MCF 10A (cell line): ENCODE data around the gene EHBP1L1. TPM values are rescaled to one million over a fixed set of nuclear protein-coding genes. Genes with fewer than 3 reads are reported as not detected.

Experiments
- BruUV-seq: library from RNA; stranded (reverse); fragments of 400-500 nt; replicated peaks from 2 replicates; lab custom pipeline; 2021; lab: Mats Ljungman, UMichigan
- CTCF ChIA-PET: fragments of 300-600 bp; sonication (Branson Sonifier 250); formaldehyde crosslinking; extraction: SDS; loops from one replicate; lab custom pipeline; 2021; ENCODE audit warnings: antibody characterized with exemption, inconsistent platforms; lab: Yijun Ruan, JAX
- POLR2A ChIA-PET: fragments of 300-600, 350-650 bp; sonication (Branson Sonifier 250); formaldehyde crosslinking; extraction: SDS; loops from one replicate; lab custom pipeline; 2020; ENCODE audit warnings: antibody characterized with exemption, inconsistent platforms; lab: Yijun Ruan, JAX
- DNase-seq: peaks from one replicate; pipeline ENCODE4 v3.0.0-alpha.2; 2018; ENCODE audit not compliant: unreplicated experiment
- H3K27ac Mint-ChIP-seq: one replicate; pipeline ENCODE4 v1.8.0; 2022; ENCODE audit warnings: mild to moderate bottlenecking, low read depth, mixed read lengths; ENCODE audit not compliant: unreplicated experiment
- H3K27me3 Mint-ChIP-seq: one replicate; pipeline ENCODE4 v1.8.0; 2022; ENCODE audit warnings: mixed read lengths; ENCODE audit not compliant: insufficient read depth, unreplicated experiment
- H3K36me3 Mint-ChIP-seq: one replicate; pipeline ENCODE4 v1.8.0; 2022; ENCODE audit warnings: mild to moderate bottlenecking, moderate library complexity, mixed read lengths; ENCODE audit not compliant: insufficient read depth, unreplicated experiment
- H3K4me1 Mint-ChIP-seq: one replicate; pipeline ENCODE4 v1.8.0; 2022; ENCODE audit warnings: mixed read lengths; ENCODE audit not compliant: insufficient read depth, unreplicated experiment
- H3K4me3 Mint-ChIP-seq: one replicate; pipeline ENCODE4 v1.8.0; 2022; ENCODE audit warnings: mild to moderate bottlenecking, moderate library complexity, mixed read lengths; ENCODE audit not compliant: unreplicated experiment
- H3K9me3 Mint-ChIP-seq: one replicate; pipeline ENCODE4 v1.8.0; 2022; ENCODE audit warnings: mixed read lengths; ENCODE audit not compliant: unreplicated experiment
- CTCF ChIP-seq: fragments of 200-600 bp; IDR thresholded peaks from one replicate; pipeline ENCODE4 v1.8.0; 2022; ENCODE audit warnings: antibody characterized with exemption, mild to moderate bottlenecking; ENCODE audit not compliant: unreplicated experiment
- intact Hi-C: fragments of 100-400 bp; cut with micrococcal nuclease; formaldehyde crosslinking; loops from 2 replicates; pipeline ENCODE4 v1.14.1; 2022
- total RNA-seq: library from RNA; stranded (reverse); gene quantifications from 2 replicates; pipeline ENCODE4 v1.2.3, GENCODE V29; 2022

Gene EHBP1L1
- total RNA-seq, 1 experiment from 2014 or later: 31.3 TPM

DNA sequence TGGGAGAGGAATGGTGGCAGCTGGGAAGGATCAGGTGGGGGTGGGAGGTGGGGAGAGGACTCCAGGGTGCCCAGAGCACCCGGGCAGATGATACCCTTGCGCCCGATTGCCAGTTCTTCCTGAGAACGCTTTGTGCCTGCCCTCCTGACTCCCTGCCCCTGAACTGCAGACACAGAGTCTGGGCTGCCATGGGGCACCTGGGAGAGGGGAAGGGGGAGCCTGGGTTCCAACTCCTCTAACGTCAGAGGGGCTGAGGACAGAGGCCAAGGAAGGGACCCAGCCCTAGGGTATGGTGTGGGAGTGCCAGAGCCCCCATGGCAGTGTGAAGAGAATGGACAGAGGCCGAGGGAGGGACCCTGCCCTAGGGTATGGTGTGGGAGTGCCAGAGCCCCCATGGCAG is 20.7 kb downstream of the EHBP1L1 start:
- no peak for DNase-seq
- no peak for TF ChIP-seq CTCF
- CTCF ChIA-PET: interaction anchor here (0.6 to 1.1 kb wide), 3 partner anchors 8 to 26 kb away, joined by 3 to 4 read pairs (median 3); partner anchors contain the start of gene ZNRD2
- no TSS peak for BruUV-seq
- Mint-ChIP-seq H3K4me1 (peaks cover 5% of the 10 kb centered on the region), H3K27me3 (no peaks in the 10 kb centered on the region), H3K4me3 (no peak overlapping the region), H3K27ac (no peak overlapping the region), H3K36me3 (peaks cover 10% of the 10 kb centered on the region), H3K9me3 (no peaks in the 10 kb centered on the region)
- intact Hi-C loops: no loop called here
- POLR2A ChIA-PET: interaction anchor here (0.7 to 1.6 kb wide), 3 partner anchors 19 to 30 kb away, joined by 3 to 4 read pairs (median 3); no protein-coding TSS in a partner anchor

DNA sequence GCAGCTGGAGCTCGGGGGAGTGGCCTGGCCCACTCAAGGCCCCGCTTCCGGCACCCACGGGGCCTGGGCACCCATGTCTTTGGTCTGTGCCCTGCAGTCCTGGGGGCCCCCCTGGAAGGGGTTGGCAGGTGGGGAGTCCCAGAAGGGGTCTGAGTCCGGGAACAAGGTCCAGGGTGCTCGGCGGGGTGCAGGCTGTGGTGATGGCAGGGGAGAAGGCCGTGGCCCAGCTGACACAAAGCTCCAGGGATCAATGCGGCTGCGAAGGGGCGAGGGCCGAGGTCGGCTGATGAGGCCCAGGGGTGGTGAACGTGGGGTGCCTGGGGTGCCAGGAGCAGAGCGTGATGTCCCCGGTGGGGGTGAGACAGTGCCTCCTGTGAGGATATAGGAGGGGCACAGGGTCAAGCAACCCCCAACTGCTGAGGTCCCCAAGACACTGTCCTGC is 22.4 kb downstream of the EHBP1L1 start:
- Mint-ChIP-seq H3K9me3 (no peaks in the 10 kb centered on the region), H3K4me3 (no peak overlapping the region), H3K4me1 (peaks cover 1% of the 10 kb centered on the region), H3K36me3 (peaks cover 10% of the 10 kb centered on the region), H3K27me3 (no peaks in the 10 kb centered on the region), H3K27ac (no peak overlapping the region)
- ChIA-PET POLR2A (no interaction called here), CTCF (interaction anchor here (1.2 kb wide), 1 partner anchor 11 kb away, joined by 3 read pairs; no protein-coding TSS in a partner anchor)
- BruUV-seq: no TSS peak
- no peak for TF ChIP-seq CTCF
- intact Hi-C loops: no loop called here
- no peak for DNase-seq

DNA sequence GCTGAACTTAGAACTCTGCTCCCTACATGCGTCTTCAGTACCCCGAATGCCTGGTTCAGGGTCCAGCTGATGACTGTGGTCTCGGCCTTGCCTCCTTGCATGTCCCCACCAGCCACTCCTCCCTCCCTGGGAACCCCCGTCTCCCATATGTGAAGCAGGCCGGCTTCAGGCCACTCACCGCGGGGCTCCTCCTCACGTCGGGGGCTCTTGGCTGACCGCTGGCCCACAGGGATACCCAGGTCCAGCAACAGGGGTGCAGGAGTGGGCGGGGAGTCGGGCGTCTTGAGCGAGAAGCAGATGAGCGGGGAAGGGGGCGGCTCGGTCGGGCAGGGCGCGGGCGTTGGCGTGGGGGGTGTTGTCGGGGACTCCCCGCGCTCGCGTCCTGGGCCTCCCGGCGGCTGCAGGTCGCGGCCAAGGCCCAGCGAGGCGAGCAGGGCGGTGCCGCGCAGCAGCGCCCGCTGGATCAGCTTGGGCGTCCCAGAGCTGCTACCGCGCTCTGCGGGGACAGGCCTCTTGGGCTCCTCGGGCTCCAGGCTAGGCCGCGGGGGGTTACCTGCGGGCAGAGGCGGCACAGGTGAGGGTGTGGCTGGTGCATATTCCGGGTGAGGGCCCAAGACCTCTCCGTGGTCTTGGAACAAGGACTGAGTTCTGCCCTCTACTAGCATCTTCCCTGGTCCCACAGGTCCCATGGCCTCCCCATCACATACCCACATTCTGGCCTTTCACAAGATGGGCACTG is 23.5 kb downstream of the EHBP1L1 start:
- no peak for TF ChIP-seq CTCF
- H3K36me3 Mint-ChIP-seq: peaks cover 10% of the 10 kb centered on the region
- H3K27ac Mint-ChIP-seq: no peak overlapping the region
- no peak overlapping the region for H3K4me3 Mint-ChIP-seq
- ChIA-PET POLR2A (interaction anchor here (1.0 kb wide), 1 partner anchor 16 kb away, joined by 3 read pairs; the partner anchor contains the start of gene PCNX3), CTCF (no interaction called here)
- H3K27me3 Mint-ChIP-seq: no peaks in the 10 kb centered on the region
- no peaks in the 10 kb centered on the region for H3K4me1 Mint-ChIP-seq
- no TSS peak for BruUV-seq
- intact Hi-C loops: no loop called here
- no peaks in the 10 kb centered on the region for H3K9me3 Mint-ChIP-seq
- no peak for DNase-seq

GRCh38 chr11:65599955-65600246 is 24.0 kb downstream of the EHBP1L1 start:
- no TSS peak for BruUV-seq
- Mint-ChIP-seq H3K27ac (no peak overlapping the region), H3K27me3 (no peaks in the 10 kb centered on the region), H3K36me3 (peaks cover 10% of the 10 kb centered on the region), H3K4me3 (no peak overlapping the region), H3K4me1 (no peaks in the 10 kb centered on the region), H3K9me3 (no peaks in the 10 kb centered on the region)
- ChIA-PET CTCF (no interaction called here), POLR2A (no interaction called here)
- DNase-seq: no peak
- TF ChIP-seq CTCF: no peak
- intact Hi-C loops: no loop called here
